IMR-90 (cell line): ENCODE results near the gene KLF7. TPM values are rescaled to one million over a fixed set of nuclear protein-coding genes. Genes with fewer than 3 reads are reported as not detected.

Source experiments
- ATAC-seq: fragments of 200-7000 bp; cut with Tn5 transposase; 2 replicates; pipeline ENCODE4 v1.9.1; 2020; ENCODE audit warnings: low read depth, mild to moderate bottlenecking, moderate library complexity
- BruUV-seq: library from RNA; stranded (reverse); fragments of 400-500 nt; replicated peaks from 2 replicates; lab custom pipeline; 2021; lab: Mats Ljungman, UMichigan
- CTCF ChIA-PET: fragments of 300-600 bp; formaldehyde crosslinking; extraction: SDS; loops from one replicate; lab custom pipeline; 2021; ENCODE audit warnings: antibody characterized with exemption; lab: Yijun Ruan, JAX
- POLR2A ChIA-PET: fragments of 300-600 bp; sonication (Branson Sonifier 250); formaldehyde crosslinking; loops from one replicate; lab custom pipeline; 2022; ENCODE audit warnings: antibody characterized with exemption; ENCODE audit not compliant: unreplicated experiment; lab: Charles Lee
- DNase-seq: peaks from one replicate; pipeline ENCODE4 v3.0.0; 2013
- H2AFZ ChIP-seq: replicated peaks from 2 replicates; pipeline ENCODE3; 2013; ENCODE audit warnings: low read length, mild to moderate bottlenecking; ENCODE audit not compliant: poor library complexity
- H2AK5ac ChIP-seq: 2 replicates; pipeline ENCODE4 v1.6.1; 2013; ENCODE audit warnings: low read depth, low read length, inconsistent platforms
- H2AK9ac ChIP-seq: replicated peaks from 2 replicates; pipeline ENCODE3; 2013; ENCODE audit warnings: mild to moderate bottlenecking, low read depth, low read length, moderate library complexity; ENCODE audit not compliant: poor library complexity
- H2BK120ac ChIP-seq: 2 replicates; pipeline ENCODE4 v1.6.1; 2013; ENCODE audit warnings: low read depth, low read length, inconsistent platforms
- H2BK15ac ChIP-seq: 3 replicates; pipeline ENCODE4 v1.6.1; 2013; ENCODE audit warnings: low read depth, low read length, inconsistent platforms
- H2BK20ac ChIP-seq: 2 replicates; pipeline ENCODE4 v1.6.1; 2013; ENCODE audit warnings: low read depth, mild to moderate bottlenecking, inconsistent platforms, low read length, moderate library complexity
- H2BK5ac ChIP-seq: 2 replicates; pipeline ENCODE4 v1.6.1; 2013; ENCODE audit warnings: mild to moderate bottlenecking, low read depth, low read length, inconsistent platforms; ENCODE audit not compliant: poor library complexity, severe bottlenecking
- H3K14ac ChIP-seq: replicated peaks from 2 replicates; pipeline ENCODE4 v1.6.1; 2013; ENCODE audit warnings: low read depth, low read length, inconsistent platforms
- H3K18ac ChIP-seq: 2 replicates; pipeline ENCODE4 v1.6.1; 2013; ENCODE audit warnings: low read depth, low read length, control low read depth
- H3K23ac ChIP-seq: 2 replicates; pipeline ENCODE4 v1.6.1; 2013; ENCODE audit warnings: low read depth, low read length, inconsistent platforms
- H3K27ac ChIP-seq: 2 replicates; pipeline ENCODE4 v1.5.1; 2013; ENCODE audit warnings: mild to moderate bottlenecking, control low read depth, low read length; ENCODE audit not compliant: insufficient read depth
- H3K27me3 ChIP-seq: 2 replicates; pipeline ENCODE4 v1.6.1; 2013; ENCODE audit warnings: low read length; ENCODE audit not compliant: control insufficient read depth, insufficient read depth
- H3K36me3 ChIP-seq: 2 replicates; pipeline ENCODE4 v1.6.1; 2013; ENCODE audit warnings: low read length, mixed read lengths; ENCODE audit not compliant: control insufficient read depth, insufficient read depth
- H3K4ac ChIP-seq: 2 replicates; pipeline ENCODE4 v1.6.1; 2013; ENCODE audit warnings: low read depth, low read length, inconsistent platforms
- H3K4me1 ChIP-seq: 2 replicates; pipeline ENCODE4 v1.6.1; 2013; ENCODE audit warnings: low read length, mixed read lengths; ENCODE audit not compliant: control insufficient read depth, insufficient read depth
- H3K4me2 ChIP-seq: 2 replicates; pipeline ENCODE4 v1.6.1; 2013; ENCODE audit warnings: low read depth, mild to moderate bottlenecking, control low read depth, low read length, moderate library complexity
- H3K4me3 ChIP-seq: 2 replicates; pipeline ENCODE4 v1.5.1; 2013; ENCODE audit warnings: low read depth, mild to moderate bottlenecking, control low read depth, low read length, moderate library complexity; ENCODE audit not compliant: insufficient read depth
- H3K56ac ChIP-seq: 2 replicates; pipeline ENCODE4 v1.6.1; 2013; ENCODE audit warnings: low read length, inconsistent platforms; ENCODE audit not compliant: insufficient read depth; ENCODE audit errors: extremely low read depth
- H3K79me1 ChIP-seq, 2 experiments: 2 replicates each; pipeline ENCODE4 v1.6.1; 2013; ENCODE audit warnings: low read length in 2 of 2, inconsistent platforms in 1 of 2, low read depth in 1 of 2
- H3K9ac ChIP-seq: 2 replicates; pipeline ENCODE4 v1.6.1; 2013; ENCODE audit warnings: low read depth, low read length, control low read depth
- H3K9me1 ChIP-seq: 2 replicates; pipeline ENCODE4 v1.6.1; 2013; ENCODE audit warnings: low read length, inconsistent platforms; ENCODE audit not compliant: insufficient read depth
- H3K9me3 ChIP-seq: 2 replicates; pipeline ENCODE4 v1.6.1; 2013; ENCODE audit warnings: low read length; ENCODE audit not compliant: control insufficient read depth, insufficient read depth
- H4K20me1 ChIP-seq: 2 replicates; pipeline ENCODE4 v1.6.1; 2013; ENCODE audit warnings: low read length, inconsistent platforms; ENCODE audit not compliant: insufficient read depth
- H4K5ac ChIP-seq: 2 replicates; pipeline ENCODE4 v1.6.1; 2013; ENCODE audit warnings: mild to moderate bottlenecking, low read depth, low read length, control low read depth
- H4K8ac ChIP-seq, 2 experiments: 2 replicates each; pipeline ENCODE4 v1.6.1; 2013; ENCODE audit warnings: low read depth in 2 of 2, low read length in 2 of 2, control low read depth in 1 of 2, inconsistent platforms in 1 of 2
- H4K91ac ChIP-seq: 2 replicates; pipeline ENCODE4 v1.6.1; 2013; ENCODE audit warnings: low read depth, low read length, inconsistent platforms; ENCODE audit not compliant: insufficient read depth
- BHLHE40 ChIP-seq: fragments of 150-350 bp; IDR thresholded peaks from 2 replicates; pipeline ENCODE4 v1.6.1; 2016; ENCODE audit warnings: mild to moderate bottlenecking, low read depth, low read length
- CEBPB ChIP-seq: IDR thresholded peaks from 2 replicates; pipeline ENCODE4 v1.6.1; 2012; ENCODE audit warnings: low read depth, low read length, improper control_type of control experiment
- CHD1 ChIP-seq: IDR thresholded peaks from 2 replicates; pipeline ENCODE4 v1.6.1; 2012; ENCODE audit warnings: low read depth, low read length, improper control_type of control experiment
- FOS ChIP-seq: fragments of 150-350 bp; IDR thresholded peaks from 2 replicates; pipeline ENCODE4 v1.6.1; 2016; ENCODE audit warnings: low read depth, low read length
- MAFK ChIP-seq: IDR thresholded peaks from 2 replicates; pipeline ENCODE4 v1.6.1; 2012; ENCODE audit warnings: low read depth, low read length, improper control_type of control experiment
- MAZ ChIP-seq: IDR thresholded peaks from 2 replicates; pipeline ENCODE4 v1.6.1; 2012; ENCODE audit warnings: low read depth, mild to moderate bottlenecking, low read length, improper control_type of control experiment, moderate library complexity, borderline replicate concordance
- MXI1 ChIP-seq: IDR thresholded peaks from 2 replicates; pipeline ENCODE4 v1.6.1; 2012; ENCODE audit warnings: low read depth, mild to moderate bottlenecking, low read length, moderate library complexity, borderline replicate concordance
- NFE2L2 ChIP-seq: fragments of 150-350 bp; IDR thresholded peaks from 2 replicates; pipeline ENCODE4 v1.6.1; 2016; ENCODE audit warnings: low read depth, mild to moderate bottlenecking, low read length
- POLR2A ChIP-seq: IDR thresholded peaks from 2 replicates; pipeline ENCODE4 v1.6.1; 2012; ENCODE audit warnings: mild to moderate bottlenecking, low read depth, low read length
- RAD21 ChIP-seq: IDR thresholded peaks from 2 replicates; pipeline ENCODE4 v1.6.1; 2012; ENCODE audit warnings: low read length, improper control_type of control experiment
- RCOR1 ChIP-seq: IDR thresholded peaks from 2 replicates; pipeline ENCODE4 v1.6.1; 2012; ENCODE audit warnings: mild to moderate bottlenecking, low read length, improper control_type of control experiment; ENCODE audit not compliant: insufficient replicate concordance
- RFX5 ChIP-seq: IDR thresholded peaks from 2 replicates; pipeline ENCODE4 v1.8.0; 2012; ENCODE audit warnings: low read depth, mild to moderate bottlenecking, low read length, moderate library complexity
- SMC3 ChIP-seq: fragments of 150-350 bp; IDR thresholded peaks from 2 replicates; pipeline ENCODE4 v1.6.1; 2016; ENCODE audit warnings: low read depth, mild to moderate bottlenecking, antibody characterized with exemption, low read length, moderate library complexity
- USF2 ChIP-seq: fragments of 150-350 bp; IDR thresholded peaks from 2 replicates; pipeline ENCODE4 v1.6.1; 2017; ENCODE audit warnings: mild to moderate bottlenecking, antibody characterized with exemption, low read length, low read depth
- WGBS, 2 experiments: methylation state at CpG; one replicate each; pipeline versions ENCODE4 v1.1.5 to v1.1.7; 2013; ENCODE audit warnings: missing lambda C conversion rate in 2 of 2; ENCODE audit not compliant: insufficient read length in 1 of 2; ENCODE audit errors: extremely low coverage in 2 of 2; 5-methylcytosine and 5-hydroxymethylcytosine counted together
- dilution Hi-C: fragments of 300-500 bp; cut with HindIII; formaldehyde crosslinking; loops from one replicate; pipeline ENCODE4 v1.14.3; 2018; ENCODE audit warnings: low sequenced_read_pairs; ENCODE audit not compliant: unreplicated experiment
- in situ Hi-C: fragments of 300-500 bp; cut with MboI; formaldehyde crosslinking; loops from 3 replicates; pipeline ENCODE4 v1.14.3; 2019; ENCODE audit warnings: low sequenced_read_pairs, inconsistent platforms, mixed read lengths
- intact Hi-C: fragments of 100-400 bp; cut with micrococcal nuclease; formaldehyde crosslinking; loops from 2 replicates; pipeline ENCODE4 v1.10.0; 2022
- polyA plus RNA-seq, 3 experiments: library from polyadenylated mRNA; depleted of rRNA; stranded (reverse); fragments of >200 nt; gene quantifications; 2 replicates each; pipeline ENCODE4 v1.2.3, GENCODE V29; 2012; ENCODE audit warnings: low replicate concordance in 1 of 3
- total RNA-seq: library from RNA; depleted of rRNA; stranded (reverse); fragments of >200 nt; gene quantifications from 2 replicates; pipeline ENCODE4 v1.2.3, GENCODE V29; 2012
- TF ChIP-seq, protein P1 (sequence below): fragments of 150-350 bp; IDR thresholded peaks from 2 replicates; pipeline ENCODE4 v1.6.1; 2016; ENCODE audit warnings: low read depth, mild to moderate bottlenecking, low read length, moderate library complexity, borderline replicate concordance
- TF ChIP-seq, protein P2 (sequence below): conservative IDR thresholded peaks from 2 replicates; pipeline ENCODE4 v1.5.1; 2012; ENCODE audit warnings: mild to moderate bottlenecking, low read depth, low read length, improper control_type of control experiment

Gene KLF7
- total and polyA plus RNA-seq, 2 of the 4 experiments (the other 2 are of a cell fraction), result 23.1 to 28.5 TPM

DNA sequence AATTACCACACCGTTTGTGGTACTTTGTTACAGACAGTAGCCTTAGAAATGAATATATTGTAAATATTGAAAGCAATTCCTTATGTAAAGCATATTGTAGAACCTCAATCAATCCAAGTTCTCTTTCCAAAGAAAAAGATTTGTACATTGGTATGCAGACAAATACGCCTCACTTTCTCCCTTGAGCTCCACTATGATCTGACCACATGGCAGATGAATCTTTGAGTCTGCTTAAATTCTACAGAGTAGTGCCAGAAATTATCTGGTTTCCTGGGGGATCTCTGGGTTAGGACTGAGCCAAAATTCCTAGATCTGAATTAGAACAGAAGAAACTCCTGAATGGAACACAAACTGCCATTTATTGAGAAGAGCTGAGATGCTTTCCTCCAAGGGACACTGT is 127.4 kb downstream of the KLF7 start:
- in situ Hi-C loops, result no loop called here
- dilution Hi-C loops, result no loop called here
- Histone ChIP-seq H2AFZ (no peak overlapping the region), H2AK9ac (no peak overlapping the region), H3K18ac (no peak overlapping the region), H2BK5ac (no peak overlapping the region), H2BK15ac (no peak overlapping the region), H4K8ac (no peak overlapping the region), H3K56ac (no peak overlapping the region), H3K4ac (no peak overlapping the region), H3K23ac (no peak overlapping the region), H3K27me3 (no peaks in the 10 kb centered on the region), H3K4me3 (no peak overlapping the region), H2BK20ac (no peak overlapping the region), H3K27ac (no peak overlapping the region), H2AK5ac (no peak overlapping the region), H3K36me3 (no peaks in the 10 kb centered on the region), H3K4me1 (peaks cover 2% of the 10 kb centered on the region), H3K4me2 (no peak overlapping the region), H3K9me1 (peaks cover 2% of the 10 kb centered on the region; the same call in 1 of the 2 replicates), H3K9ac (no peak overlapping the region), H4K20me1 (no peaks in the 10 kb centered on the region), H3K9me3 (no peaks in the 10 kb centered on the region), H2BK120ac (no peak overlapping the region), H3K79me1 (no peaks in the 10 kb centered on the region), H4K5ac (no peak overlapping the region), H4K91ac (no peak overlapping the region), H3K14ac (no peak overlapping the region)
- BruUV-seq, result no TSS peak
- TF ChIP-seq CEBPB (no peak), RCOR1 (no peak), NFE2L2 (no peak), USF2 (no peak), MXI1 (no peak), RFX5 (no peak), FOS (no peak), BHLHE40 (no peak), SMC3 (no peak), MAFK (no peak), RAD21 (no peak), MAZ (no peak), CHD1 (no peak), POLR2A (no peak)
- TF ChIP-seq, protein P1, sequence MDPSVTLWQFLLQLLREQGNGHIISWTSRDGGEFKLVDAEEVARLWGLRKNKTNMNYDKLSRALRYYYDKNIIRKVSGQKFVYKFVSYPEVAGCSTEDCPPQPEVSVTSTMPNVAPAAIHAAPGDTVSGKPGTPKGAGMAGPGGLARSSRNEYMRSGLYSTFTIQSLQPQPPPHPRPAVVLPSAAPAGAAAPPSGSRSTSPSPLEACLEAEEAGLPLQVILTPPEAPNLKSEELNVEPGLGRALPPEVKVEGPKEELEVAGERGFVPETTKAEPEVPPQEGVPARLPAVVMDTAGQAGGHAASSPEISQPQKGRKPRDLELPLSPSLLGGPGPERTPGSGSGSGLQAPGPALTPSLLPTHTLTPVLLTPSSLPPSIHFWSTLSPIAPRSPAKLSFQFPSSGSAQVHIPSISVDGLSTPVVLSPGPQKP, result no peak
- TF ChIP-seq, protein P2, sequence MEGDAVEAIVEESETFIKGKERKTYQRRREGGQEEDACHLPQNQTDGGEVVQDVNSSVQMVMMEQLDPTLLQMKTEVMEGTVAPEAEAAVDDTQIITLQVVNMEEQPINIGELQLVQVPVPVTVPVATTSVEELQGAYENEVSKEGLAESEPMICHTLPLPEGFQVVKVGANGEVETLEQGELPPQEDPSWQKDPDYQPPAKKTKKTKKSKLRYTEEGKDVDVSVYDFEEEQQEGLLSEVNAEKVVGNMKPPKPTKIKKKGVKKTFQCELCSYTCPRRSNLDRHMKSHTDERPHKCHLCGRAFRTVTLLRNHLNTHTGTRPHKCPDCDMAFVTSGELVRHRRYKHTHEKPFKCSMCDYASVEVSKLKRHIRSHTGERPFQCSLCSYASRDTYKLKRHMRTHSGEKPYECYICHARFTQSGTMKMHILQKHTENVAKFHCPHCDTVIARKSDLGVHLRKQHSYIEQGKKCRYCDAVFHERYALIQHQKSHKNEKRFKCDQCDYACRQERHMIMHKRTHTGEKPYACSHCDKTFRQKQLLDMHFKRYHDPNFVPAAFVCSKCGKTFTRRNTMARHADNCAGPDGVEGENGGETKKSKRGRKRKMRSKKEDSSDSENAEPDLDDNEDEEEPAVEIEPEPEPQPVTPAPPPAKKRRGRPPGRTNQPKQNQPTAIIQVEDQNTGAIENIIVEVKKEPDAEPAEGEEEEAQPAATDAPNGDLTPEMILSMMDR, result no peak
- DNase-seq, result no peak
- WGBS, 2 experiments, result no CpG with 5 or more reads among the region's 2 CpGs
- ATAC-seq, result no peak
- ChIA-PET POLR2A (no interaction called here), CTCF (interaction anchor here (0.5 kb wide), 1 partner anchor 1030 kb away, joined by 5 read pairs; no protein-coding TSS in a partner anchor)
- intact Hi-C loops, result no loop called here
